ENCODE measurements around the gene ZNF775.

- TF ChIP-seq NFRKB (IDR thresholded peaks at IDR 0.05) (no peak), FOXM1 (IDR thresholded peaks at IDR 0.05; ENCODE audit: borderline replicate concordance) (no peak), ELF4 (IDR thresholded peaks at IDR 0.05) (no peak), BHLHE40 (IDR thresholded peaks at IDR 0.05; ENCODE audit: borderline replicate concordance) (no peak), ZNF384 (IDR thresholded peaks at IDR 0.05) (no peak), SUZ12 (IDR thresholded peaks at IDR 0.05) (no peak), LEF1 (IDR thresholded peaks at IDR 0.05; ENCODE audit: borderline replicate concordance) (no peak), TARDBP (IDR thresholded peaks at IDR 0.05) (no peak), FOXK2 (IDR thresholded peaks at IDR 0.05) (no peak), SP1 (IDR thresholded peaks at IDR 0.05) (no peak), FOXA1 (IDR thresholded peaks at IDR 0.05) (no peak)
These were observed 55.1 kb downstream of the ZNF775 start for GRCh38 chr7:150434240-150434639.
